Activated T-cell treated with anti-CD3 and anti-CD28 coated beads, Interleukin-2, amount 50 U/mL, for 72 hours (primary cell): ENCODE results near the gene MINDY4B. TPM values are rescaled to one million over a fixed set of nuclear protein-coding genes. Genes with fewer than 3 reads are reported as not detected.

ENCODE experiments used
- ATAC-seq, 2 donors: fragments of 150-1000 bp; cut with Tn5 transposase; replicated peaks in 1 of 2; 2 replicates each; pipeline ENCODE4 v1.10.0; 2021; ENCODE audit warnings: moderate library complexity in 2 of 2, mild to moderate bottlenecking in 1 of 2
- DNase-seq, 2 donors: peaks; one replicate each; pipeline ENCODE4 v3.0.0; 2021 to 2022; ENCODE audit warnings: mixed read lengths in 1 of 2
- H3K27ac Mint-ChIP-seq: one replicate; pipeline ENCODE4 v1.8.0; 2022; ENCODE audit warnings: mild to moderate bottlenecking, moderate library complexity, mixed read lengths
- H3K27me3 Mint-ChIP-seq: one replicate; pipeline ENCODE4 v1.8.0; 2022; ENCODE audit warnings: low read depth, mixed read lengths
- H3K36me3 Mint-ChIP-seq, 2 donors: one replicate each; pipeline ENCODE4 v1.8.0; 2022; ENCODE audit warnings: mixed read lengths in 2 of 2, mild to moderate bottlenecking in 1 of 2; ENCODE audit not compliant: insufficient read depth in 2 of 2
- H3K4me1 Mint-ChIP-seq: one replicate; pipeline ENCODE4 v1.8.0; 2022; ENCODE audit warnings: low read depth, mixed read lengths
- H3K4me3 Mint-ChIP-seq, 2 donors: one replicate each; pipeline ENCODE4 v1.8.0; 2022; ENCODE audit warnings: mild to moderate bottlenecking in 2 of 2, mixed read lengths in 2 of 2, moderate library complexity in 2 of 2
- H3K9me3 Mint-ChIP-seq, 2 donors: one replicate each; pipeline ENCODE4 v1.8.0; 2022; ENCODE audit warnings: mixed read lengths in 2 of 2
- total RNA-seq, 2 donors: library from RNA; stranded (reverse); gene quantifications; one replicate each; pipeline ENCODE4 v1.2.3, GENCODE V29; 2022

Gene MINDY4B
- total RNA-seq, 2 donors from 2014 or later, result not detected

GRCh38 chr3:150920236-150920635 is 15.0 kb upstream of the MINDY4B start:
- peaks cover 2% of the 10 kb centered on the region for H3K4me1 Mint-ChIP-seq
- no peak for ATAC-seq

GRCh38 chr3:150917951-150918350 is 12.7 kb upstream of the MINDY4B start:
- H3K27ac Mint-ChIP-seq, result no peak overlapping the region
- ATAC-seq, result no peak
- H3K36me3 Mint-ChIP-seq, result no peaks in the 10 kb centered on the region
- peaks cover 5% of the 10 kb centered on the region for H3K27me3 Mint-ChIP-seq
- H3K4me1 Mint-ChIP-seq, result peaks cover under 1% of the 10 kb centered on the region
- H3K9me3 Mint-ChIP-seq, result no peaks in the 10 kb centered on the region
- H3K4me3 Mint-ChIP-seq, result no peak overlapping the region
- no peak for DNase-seq

More at GRCh38 chr3:150920236-150920635, 15.0 kb upstream of the MINDY4B start:
- no peaks in the 10 kb centered on the region for H3K36me3 Mint-ChIP-seq
- no peak overlapping the region for H3K27ac Mint-ChIP-seq
- peaks cover 1% of the 10 kb centered on the region for H3K27me3 Mint-ChIP-seq
- DNase-seq, result no peak
- H3K4me3 Mint-ChIP-seq, result no peak overlapping the region
- no peaks in the 10 kb centered on the region for H3K9me3 Mint-ChIP-seq

DNA sequence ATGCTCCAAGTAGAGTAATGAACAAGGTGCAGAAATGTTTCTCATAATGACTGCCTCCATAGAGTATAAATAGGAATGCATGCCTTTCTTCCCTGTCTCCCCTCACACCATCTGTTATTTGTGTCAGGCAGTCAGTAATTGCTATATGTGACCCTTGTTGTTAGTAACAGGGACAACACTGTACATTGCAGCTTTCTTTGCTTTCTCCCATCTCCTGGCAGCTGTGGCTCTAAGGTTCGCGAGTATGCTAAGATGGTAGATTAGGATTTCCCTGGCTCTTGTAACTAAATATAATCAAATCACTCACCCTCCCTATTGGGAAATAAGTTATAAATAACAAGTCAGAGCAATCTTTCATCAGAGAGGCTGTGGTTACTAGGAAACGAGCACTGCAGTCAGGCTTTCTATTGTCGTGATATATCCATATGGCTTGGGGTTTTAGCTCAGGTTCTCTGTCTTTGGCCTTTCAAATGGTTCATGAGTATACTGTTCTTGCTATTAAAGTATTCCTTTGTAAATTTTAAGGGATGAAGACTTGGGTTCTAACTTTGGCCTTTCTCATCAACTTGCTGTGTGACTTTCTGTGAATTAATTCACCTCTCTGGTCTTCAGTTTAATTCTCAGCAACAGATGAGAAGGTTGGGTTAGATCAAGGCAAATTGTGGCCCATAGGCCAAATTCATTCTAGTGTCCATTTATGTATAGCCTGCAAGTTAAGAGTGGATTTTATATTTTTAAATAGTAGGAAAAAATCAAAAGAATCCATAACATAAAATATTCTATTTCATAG is 8.1 kb upstream of the MINDY4B start:
- H3K4me3 Mint-ChIP-seq, result no peak overlapping the region
- H3K36me3 Mint-ChIP-seq, result no peaks in the 10 kb centered on the region
- DNase-seq, result no peak
- H3K9me3 Mint-ChIP-seq, result no peaks in the 10 kb centered on the region
- no peak overlapping the region for H3K27ac Mint-ChIP-seq
- ATAC-seq, result no peak
- H3K27me3 Mint-ChIP-seq, result peaks cover 23% of the 10 kb centered on the region
- peaks cover 5% of the 10 kb centered on the region for H3K4me1 Mint-ChIP-seq

DNA sequence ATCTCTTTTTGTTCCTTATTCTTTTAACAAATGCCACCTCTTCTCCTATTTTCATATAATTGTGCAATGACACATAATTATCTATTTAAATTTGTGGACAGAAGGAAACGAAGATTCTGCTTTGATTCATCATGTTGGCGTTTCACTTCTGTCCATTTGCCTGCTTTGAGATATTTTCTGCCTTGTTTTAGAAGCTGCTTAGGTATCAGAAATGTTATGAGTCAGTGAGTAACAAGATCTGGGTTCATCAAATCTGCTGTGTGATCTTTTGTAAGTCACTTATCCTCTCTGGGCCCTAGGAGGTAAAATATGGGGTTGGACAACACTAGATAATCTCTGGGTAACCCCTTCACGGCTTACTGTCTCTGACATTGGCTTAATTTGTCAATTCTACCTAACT is 7.3 kb upstream of the MINDY4B start:
- Mint-ChIP-seq H3K4me3 (no peak overlapping the region), H3K27me3 (peaks cover 32% of the 10 kb centered on the region), H3K4me1 (peaks cover 5% of the 10 kb centered on the region), H3K36me3 (no peaks in the 10 kb centered on the region), H3K27ac (no peak overlapping the region), H3K9me3 (no peaks in the 10 kb centered on the region)
- DNase-seq, result no peak
- ATAC-seq, result no peak

- Mint-ChIP-seq H3K27ac (no peak overlapping the region), H3K9me3 (no peaks in the 10 kb centered on the region), H3K36me3 (no peaks in the 10 kb centered on the region), H3K4me3 (no peak overlapping the region), H3K4me1 (peaks cover 5% of the 10 kb centered on the region), H3K27me3 (peaks cover 38% of the 10 kb centered on the region)
- no peak for ATAC-seq
- DNase-seq, result no peak
These were observed 6.5 kb upstream of the MINDY4B start for GRCh38 chr3:150911771-150912170.

DNA sequence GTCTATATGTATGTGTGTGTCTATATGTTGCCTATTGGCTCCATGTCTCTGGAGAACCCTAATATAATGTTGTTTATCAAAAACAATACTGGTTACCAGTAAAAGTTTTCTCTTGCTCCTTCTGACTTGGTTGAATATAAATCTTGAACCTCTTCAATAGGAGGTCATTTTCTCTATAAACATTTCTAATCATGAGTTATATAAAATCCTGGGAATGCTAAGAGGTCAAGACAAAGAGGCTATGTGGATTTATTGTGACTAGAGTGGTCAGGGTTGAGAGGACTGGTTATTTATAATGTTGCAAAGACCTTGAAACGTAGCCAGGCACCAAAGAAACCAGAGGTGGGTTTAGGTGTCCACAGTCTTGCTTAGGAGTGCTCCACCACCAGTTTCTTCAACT is 1.2 kb upstream of the MINDY4B start:
- Mint-ChIP-seq H3K4me1 (no peaks in the 10 kb centered on the region), H3K36me3 (no peaks in the 10 kb centered on the region), H3K27me3 (peaks cover 54% of the 10 kb centered on the region), H3K27ac (no peak overlapping the region), H3K4me3 (no peak overlapping the region), H3K9me3 (no peaks in the 10 kb centered on the region)
- no peak for ATAC-seq
- no peak for DNase-seq

GRCh38 chr3:150905746-150906145 is 507 bp upstream of the MINDY4B start:
- H3K27me3 Mint-ChIP-seq, result peaks cover 54% of the 10 kb centered on the region
- no peaks in the 10 kb centered on the region for H3K4me1 Mint-ChIP-seq
- H3K36me3 Mint-ChIP-seq, result no peaks in the 10 kb centered on the region
- H3K27ac Mint-ChIP-seq, result no peak overlapping the region
- H3K9me3 Mint-ChIP-seq, result no peaks in the 10 kb centered on the region
- ATAC-seq (no peak), DNase-seq (no peak)
- no peak overlapping the region for H3K4me3 Mint-ChIP-seq

DNA sequence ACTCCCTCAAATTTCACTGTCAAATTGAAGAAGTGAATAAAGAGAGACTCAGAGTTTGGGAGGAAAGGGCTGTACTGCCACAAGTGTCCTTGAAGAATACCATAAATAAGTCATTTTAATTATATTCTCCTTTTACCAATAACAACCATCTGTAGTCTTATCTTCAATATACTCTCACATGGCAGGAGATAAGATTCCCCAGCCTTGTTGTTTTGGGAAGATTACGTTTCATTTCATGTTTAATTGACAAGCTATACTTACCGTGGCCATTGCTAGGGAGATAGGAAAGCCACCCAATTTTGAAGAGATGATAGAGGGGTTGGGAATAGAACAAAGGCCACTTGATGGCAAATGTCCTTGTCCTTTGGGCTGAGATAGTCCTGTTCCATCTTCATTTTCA is 2.3 kb downstream of the MINDY4B start:
- no peaks in the 10 kb centered on the region for H3K36me3 Mint-ChIP-seq
- ATAC-seq (no peak), DNase-seq (no peak)
- no peak overlapping the region for H3K4me3 Mint-ChIP-seq
- peaks cover 38% of the 10 kb centered on the region for H3K27me3 Mint-ChIP-seq
- no peaks in the 10 kb centered on the region for H3K9me3 Mint-ChIP-seq
- no peaks in the 10 kb centered on the region for H3K4me1 Mint-ChIP-seq
- no peak overlapping the region for H3K27ac Mint-ChIP-seq

DNA sequence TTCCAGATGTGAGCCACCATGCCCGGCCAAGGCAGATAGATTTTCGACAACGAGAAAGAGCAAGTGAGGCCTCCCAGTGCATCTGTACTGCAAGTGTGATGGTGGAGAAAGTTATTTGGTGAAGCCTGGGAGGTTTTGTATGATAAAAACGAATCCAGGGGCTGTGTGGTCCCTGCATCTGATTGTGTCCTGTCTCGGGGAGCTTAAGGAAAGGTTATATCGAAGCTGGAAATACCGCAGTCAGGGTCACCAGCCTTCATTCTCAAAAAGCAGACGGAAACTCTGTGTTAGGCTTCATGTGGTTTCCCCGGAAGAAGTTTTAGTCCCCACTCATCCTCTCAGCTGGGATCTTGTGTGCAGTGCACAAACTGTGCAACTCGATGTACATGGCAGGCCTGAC is 3.4 kb downstream of the MINDY4B start:
- Mint-ChIP-seq H3K4me3 (no peak overlapping the region), H3K27me3 (peaks cover 27% of the 10 kb centered on the region), H3K36me3 (no peaks in the 10 kb centered on the region), H3K4me1 (no peaks in the 10 kb centered on the region), H3K27ac (no peak overlapping the region), H3K9me3 (no peaks in the 10 kb centered on the region)
- ATAC-seq (no peak), DNase-seq (no peak)

GRCh38 chr3:150899141-150899540 is 6.1 kb downstream of the MINDY4B start:
- Mint-ChIP-seq H3K27me3 (peaks cover 24% of the 10 kb centered on the region), H3K9me3 (no peaks in the 10 kb centered on the region), H3K36me3 (no peaks in the 10 kb centered on the region), H3K27ac (no peak overlapping the region), H3K4me3 (no peak overlapping the region), H3K4me1 (no peaks in the 10 kb centered on the region)
- ATAC-seq (no peak), DNase-seq (no peak)

DNA sequence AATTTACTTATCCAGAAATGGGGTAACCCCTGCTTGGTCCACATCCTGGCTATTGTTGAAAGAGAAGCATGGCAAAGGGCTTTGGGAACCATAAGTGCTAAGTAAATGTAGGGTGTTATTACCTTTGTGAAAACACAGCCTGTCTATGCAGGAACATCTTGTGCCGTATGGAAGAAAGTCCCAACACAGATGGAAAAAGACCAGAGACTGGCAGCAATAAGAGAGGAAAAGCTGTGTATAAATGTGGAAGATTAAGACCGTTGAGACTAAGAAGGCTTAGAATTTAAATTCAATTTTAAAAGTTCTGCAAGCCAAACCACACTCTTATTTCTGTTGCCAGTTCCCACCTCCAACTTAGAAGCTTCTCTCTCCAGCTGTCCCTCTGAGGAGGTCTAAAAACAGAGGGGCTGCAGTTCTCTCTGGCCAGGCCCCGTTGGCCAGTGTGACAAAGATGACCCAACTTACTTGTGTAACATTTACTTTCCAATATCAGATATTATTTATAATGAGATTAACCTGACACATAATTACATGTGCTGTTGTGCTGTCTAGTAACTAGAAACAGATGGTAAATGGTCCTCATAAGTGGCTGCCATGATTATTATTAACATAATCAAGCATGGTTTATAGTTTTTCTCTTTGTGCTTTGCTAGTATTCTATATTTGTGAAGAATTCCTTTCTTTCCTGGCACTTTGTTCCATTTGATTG is 7.0 kb downstream of the MINDY4B start:
- no peak for ATAC-seq
- Mint-ChIP-seq H3K4me1 (no peaks in the 10 kb centered on the region), H3K27me3 (peaks cover 15% of the 10 kb centered on the region), H3K27ac (no peak overlapping the region), H3K4me3 (no peak overlapping the region), H3K9me3 (no peaks in the 10 kb centered on the region), H3K36me3 (no peaks in the 10 kb centered on the region)
- DNase-seq, result no peak

GRCh38 chr3:150897592-150897991 is 7.6 kb downstream of the MINDY4B start:
- no peak for ATAC-seq
- DNase-seq, result no peak
- no peaks in the 10 kb centered on the region for H3K4me1 Mint-ChIP-seq
- H3K36me3 Mint-ChIP-seq, result no peaks in the 10 kb centered on the region
- H3K9me3 Mint-ChIP-seq, result no peaks in the 10 kb centered on the region
- H3K27me3 Mint-ChIP-seq, result peaks cover 9% of the 10 kb centered on the region
- H3K27ac Mint-ChIP-seq, result no peak overlapping the region
- no peak overlapping the region for H3K4me3 Mint-ChIP-seq

DNA sequence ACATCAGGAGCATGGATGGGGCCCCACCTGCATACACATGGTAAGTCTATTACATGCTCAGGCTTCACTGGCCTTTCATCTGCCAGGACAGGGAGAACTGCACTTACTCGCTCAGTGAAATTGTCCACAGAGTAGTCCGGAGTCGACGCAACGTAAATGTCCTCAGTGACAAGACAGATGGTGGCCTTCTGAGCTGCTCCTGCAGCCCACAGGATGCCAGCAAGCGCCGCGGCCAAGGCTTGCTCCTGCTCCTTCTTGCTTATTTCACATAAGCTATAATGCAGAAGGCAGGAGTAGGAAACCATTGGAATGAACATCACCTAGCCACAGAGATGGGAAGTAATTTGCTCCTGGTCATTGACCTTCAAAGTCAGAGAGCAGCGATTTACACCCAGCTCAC is 14.4 kb downstream of the MINDY4B start:
- Mint-ChIP-seq H3K4me3 (no peak overlapping the region), H3K36me3 (no peaks in the 10 kb centered on the region), H3K27me3 (peaks cover 17% of the 10 kb centered on the region), H3K27ac (no peak overlapping the region), H3K9me3 (peaks cover 0 to 2% of the 10 kb centered on the region in 2 donors), H3K4me1 (no peaks in the 10 kb centered on the region)
- ATAC-seq, result no peak
- no peak for DNase-seq
